Dermis microvascular lymphatic vessel endothelial cell (primary cell): Measurements from ENCODE around the gene RSPRY1. TPM values are rescaled to one million over a fixed set of nuclear protein-coding genes. Genes with fewer than 3 reads are reported as not detected.
"Not testable (repeated sequence)": the region's sequence is repeated elsewhere in the genome, so short reads cannot be mapped to it uniquely, and the experiment has no call there.

Experiments
- DNase-seq, 2 donors: peaks; one replicate each; pipeline versions ENCODE4 v3.0.0 to v3.0.0-alpha.2; 2010; ENCODE audit warnings: low read depth in 2 of 2
- total RNA-seq: library from RNA; depleted of rRNA; stranded (reverse); fragments of >200 nt; gene quantifications from 2 replicates; pipeline ENCODE4 v1.2.1, GENCODE V29; 2014

The RSPRY1 gene
- total RNA-seq, 1 donor from 2014 or later, result 43.8 TPM

DNA sequence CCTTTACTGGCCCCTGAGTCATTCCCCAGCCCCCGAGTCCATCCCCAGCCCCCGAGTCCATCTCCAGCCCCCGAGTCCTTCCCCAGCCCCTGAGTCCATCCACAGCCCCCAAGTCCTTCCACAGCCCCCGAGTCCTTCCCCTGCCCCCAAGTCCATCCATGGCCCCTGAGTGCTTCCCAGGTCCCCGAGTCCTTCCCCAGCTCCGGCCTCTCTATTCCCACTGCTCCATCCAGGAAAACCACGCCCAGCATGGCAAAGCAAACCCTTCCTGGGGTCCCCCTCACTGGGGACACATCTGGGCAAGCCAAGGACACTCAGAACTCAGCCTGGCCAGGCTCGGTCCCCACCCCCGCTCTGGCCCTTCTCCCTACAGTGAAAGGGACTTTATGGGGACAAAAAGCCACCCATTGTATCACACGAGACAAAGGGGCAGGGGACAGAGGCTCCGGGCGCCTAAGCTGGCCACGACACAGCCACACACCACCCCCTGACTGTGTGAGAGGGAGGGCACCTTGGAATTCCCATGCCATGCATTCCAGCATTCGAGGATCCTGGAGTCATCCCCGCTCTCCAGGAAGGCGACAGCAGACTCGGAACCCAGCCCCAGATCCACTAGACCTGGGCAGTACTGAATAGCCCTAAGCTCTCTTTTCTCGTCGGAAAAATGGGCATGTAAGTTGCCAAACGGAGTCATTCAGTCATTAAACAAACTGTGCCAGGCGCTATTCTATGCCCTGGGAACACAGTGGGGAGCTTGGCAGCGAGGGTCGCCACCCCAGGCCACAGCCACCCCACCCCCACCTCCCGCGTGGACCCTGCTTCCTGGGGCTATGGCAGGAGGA lies 84.3 kb downstream of the RSPRY1 start:
- DNase-seq, result no peak

DNA sequence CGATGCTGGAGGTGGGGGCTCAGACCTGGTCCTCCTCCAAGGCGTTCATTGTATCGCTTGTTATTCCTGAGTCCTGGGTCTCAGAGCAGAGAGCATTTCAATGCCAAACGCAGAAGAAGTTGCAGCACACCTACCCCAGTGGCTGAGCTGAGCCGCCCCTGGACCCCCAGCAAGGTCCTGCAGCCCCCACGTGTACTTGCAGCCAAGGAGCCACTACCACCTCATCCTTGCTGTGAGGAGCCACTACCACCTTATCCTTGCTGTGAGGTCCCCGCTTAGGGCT lies 84.9 kb downstream of the RSPRY1 start:
- DNase-seq, result no peak

DNA sequence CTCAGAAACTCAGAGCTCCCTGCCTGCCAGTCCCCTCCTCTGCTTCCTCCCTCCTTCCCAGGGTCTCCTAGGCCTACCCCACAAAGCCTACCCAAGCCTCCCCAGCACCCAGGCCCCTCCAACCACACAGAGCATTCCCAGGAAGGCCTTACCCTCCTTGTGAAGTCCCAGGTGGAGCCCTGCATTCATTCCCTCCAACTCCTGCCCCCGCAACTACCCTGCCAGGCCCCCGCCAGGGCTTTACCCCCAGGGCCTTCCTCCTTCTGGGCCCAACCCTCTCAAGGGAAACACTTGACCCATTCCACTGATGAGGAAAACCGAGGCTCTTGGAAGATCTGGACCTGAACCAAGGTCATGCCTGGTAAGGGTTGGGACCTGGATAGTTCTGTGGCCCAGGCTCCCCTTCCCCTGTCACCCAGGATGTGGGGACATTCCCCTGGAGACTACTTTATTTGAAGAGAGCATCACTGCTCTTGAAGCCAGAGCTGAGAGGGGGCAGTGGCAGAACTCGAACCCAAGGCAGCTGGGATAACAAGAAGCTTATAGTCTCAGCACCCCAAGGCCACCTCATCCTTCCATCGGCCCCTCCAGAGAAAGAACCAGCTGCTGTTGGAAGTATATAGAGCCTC lies 85.9 kb downstream of the RSPRY1 start:
- no peak for DNase-seq

DNA sequence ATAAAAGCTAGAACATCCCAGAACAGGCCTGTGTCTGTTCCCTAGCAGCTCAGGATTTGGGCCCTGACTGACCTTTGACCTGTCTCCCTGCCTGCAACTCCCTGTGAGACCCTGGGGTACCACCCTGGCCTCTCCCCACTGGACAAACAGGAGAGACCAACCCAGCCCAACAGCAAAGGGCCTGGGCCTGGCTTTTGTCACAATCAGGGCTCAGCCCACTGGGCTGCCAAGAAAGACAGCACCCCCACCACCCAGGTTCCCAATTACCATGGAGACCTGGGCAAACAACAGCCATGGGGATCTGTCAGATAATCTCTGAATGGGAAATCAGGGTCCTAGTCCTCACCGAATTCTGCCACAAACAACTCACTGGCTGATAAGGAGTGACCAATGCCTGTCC lies 87.2 kb downstream of the RSPRY1 start:
- DNase-seq, result no peak

DNA sequence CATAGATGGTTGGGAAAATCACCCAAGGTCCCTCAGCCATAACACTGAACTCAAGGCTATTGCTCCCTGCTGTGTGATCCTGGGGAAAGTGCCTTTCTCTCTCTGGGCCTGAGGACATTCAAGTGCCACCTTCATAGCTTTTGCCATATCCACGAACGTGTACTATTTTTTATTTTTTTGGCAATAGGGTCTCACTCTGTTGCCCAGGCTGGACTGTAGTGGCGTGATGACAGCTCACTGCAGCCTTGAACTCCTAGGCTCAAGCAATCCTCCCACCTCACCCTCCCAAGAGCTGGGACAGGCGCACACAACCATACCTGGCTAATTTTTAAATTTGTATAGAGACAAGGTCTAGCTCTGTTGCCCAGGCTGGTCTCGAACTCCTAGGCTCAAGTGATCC lies 87.7 kb downstream of the RSPRY1 start:
- no peak for DNase-seq

DNA sequence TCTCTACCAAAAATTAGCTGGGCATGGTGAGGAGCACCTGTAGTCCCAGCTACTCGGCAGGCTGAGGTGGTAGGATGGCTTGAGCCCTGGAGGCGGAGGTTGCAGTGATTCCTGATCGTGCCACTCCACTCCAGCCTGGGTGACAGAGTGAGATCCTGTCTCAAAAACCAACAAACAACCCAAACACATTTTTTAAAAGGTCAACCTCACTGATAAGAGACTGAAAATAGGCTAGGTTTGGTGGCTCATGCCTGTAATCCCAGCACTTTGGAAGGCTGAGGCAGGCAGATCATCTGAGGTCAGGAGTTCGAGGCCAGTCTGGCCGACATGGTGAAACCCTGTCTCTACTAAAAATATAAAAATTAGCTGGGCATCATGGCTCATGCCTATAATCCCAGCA lies 89.8 kb downstream of the RSPRY1 start:
- not testable (repeated sequence) for DNase-seq

DNA sequence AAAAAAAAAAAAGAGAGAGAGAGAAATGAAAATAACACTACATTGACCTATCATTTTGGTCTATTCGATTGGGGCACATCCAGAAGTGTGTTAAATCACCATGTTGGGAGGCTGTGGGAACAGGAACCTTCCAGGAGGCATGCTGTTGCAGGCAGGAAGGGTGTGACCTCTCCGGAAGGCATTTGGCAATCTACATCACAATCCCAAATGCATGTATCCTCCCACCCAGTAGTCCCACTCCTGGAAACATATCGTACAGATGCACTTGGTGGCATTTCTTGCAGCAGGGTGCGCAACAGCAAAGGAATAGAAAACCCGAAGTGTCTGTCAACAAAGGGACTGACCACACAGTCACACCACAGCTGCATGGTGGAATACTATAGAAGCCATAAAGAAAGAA lies 90.5 kb downstream of the RSPRY1 start:
- peak; percentile 52 to 60 for DNase-seq

DNA sequence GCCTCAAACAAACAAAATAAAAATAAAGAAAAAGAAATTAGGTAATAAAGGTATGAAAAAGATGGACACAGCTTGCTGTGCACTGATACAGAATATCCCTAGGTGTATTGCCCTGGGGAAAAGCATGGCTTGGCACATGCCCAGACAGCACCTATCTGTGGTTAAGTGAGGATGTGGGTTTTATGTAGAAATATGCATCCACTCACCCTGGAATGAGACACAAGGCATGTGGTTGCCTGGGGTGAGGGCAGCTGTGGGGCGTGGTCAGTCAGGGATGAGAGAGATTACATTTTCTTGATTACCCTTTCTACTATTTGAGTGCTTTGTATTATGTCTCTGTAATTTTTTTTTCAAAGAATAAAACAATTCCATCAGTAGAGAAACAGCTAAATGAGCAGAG lies 91.5 kb downstream of the RSPRY1 start:
- peak in 1 of 2 donors; percentile 36 for DNase-seq

DNA sequence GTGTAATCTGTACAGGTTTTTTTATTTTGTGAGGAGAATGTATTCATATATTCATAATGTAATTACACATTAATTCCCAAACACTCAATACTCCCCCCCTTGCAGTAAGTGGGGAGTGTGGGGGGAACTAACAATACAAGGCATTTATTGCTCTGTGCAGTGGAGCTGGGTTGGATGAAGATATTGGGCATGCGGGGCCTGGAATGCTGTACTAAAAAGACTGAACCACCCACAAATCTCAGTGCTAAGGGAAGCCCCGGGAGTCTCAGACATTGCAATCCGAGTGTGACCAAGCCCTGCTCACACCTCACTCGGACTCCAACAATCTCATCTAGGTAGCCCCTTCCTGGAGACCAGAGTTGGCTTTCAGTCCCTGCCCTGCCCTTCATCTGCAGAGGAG lies 92.4 kb downstream of the RSPRY1 start:
- no peak for DNase-seq

DNA sequence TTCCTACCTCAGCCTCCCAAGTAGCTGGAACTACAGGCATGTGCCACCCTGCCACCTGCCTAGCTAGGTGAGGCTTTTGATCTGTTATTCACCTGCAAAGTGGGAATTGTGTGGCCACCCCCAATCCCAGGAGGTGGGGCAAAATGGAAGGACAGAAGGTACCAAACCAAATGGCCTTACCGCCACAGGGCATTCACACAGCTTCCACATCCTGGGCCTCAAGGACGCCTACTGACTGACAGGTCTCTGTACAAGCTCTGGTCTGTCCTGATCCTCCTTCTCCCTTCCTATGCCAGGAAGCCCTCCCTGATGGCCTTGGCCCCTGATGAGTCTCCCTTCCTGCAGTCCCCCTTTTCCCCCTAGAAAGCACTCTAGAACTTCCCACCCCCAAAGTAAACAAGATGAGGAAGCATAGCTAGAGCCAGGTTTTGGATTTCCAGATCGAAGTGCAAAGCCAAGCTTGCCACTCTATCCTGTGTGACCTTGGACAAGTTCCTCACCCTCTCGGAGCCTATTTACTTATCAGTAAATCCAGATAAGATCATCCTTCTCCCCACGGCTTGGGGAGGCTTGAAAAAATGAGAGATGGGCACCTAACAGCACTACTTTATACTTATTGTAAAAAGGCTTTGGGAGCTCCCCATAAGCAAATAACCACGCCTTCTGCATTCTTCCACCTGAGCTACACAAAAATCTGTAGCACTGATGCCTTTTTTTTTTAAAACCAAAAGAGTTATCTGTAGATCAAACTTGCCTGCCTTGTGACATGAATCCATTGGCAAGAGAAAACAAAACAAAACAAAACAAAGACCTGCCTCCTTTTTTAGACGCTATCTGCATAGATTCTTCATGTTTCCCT lies 93.9 kb downstream of the RSPRY1 start:
- DNase-seq, result peak in 1 of 2 donors; percentile 64

DNA sequence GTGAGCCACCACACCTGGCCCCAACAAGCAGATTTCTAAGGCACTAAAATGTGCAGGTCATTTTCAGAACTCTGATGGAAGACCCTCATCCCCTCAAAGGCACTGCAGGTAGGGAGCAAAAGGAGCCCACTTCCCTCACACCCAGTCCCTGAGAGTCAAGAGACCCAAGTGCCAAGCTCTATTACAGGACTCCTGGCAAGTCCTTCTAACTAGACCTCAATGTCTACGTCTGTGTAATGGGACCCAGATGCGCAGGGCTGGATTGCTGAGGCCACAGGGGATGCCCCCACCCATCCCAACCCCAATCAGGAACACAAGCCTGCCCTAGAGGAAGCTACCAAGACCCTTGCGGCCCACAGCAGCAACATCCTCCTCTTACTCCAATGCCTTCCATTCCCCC lies 95.7 kb downstream of the RSPRY1 start:
- no peak for DNase-seq

DNA sequence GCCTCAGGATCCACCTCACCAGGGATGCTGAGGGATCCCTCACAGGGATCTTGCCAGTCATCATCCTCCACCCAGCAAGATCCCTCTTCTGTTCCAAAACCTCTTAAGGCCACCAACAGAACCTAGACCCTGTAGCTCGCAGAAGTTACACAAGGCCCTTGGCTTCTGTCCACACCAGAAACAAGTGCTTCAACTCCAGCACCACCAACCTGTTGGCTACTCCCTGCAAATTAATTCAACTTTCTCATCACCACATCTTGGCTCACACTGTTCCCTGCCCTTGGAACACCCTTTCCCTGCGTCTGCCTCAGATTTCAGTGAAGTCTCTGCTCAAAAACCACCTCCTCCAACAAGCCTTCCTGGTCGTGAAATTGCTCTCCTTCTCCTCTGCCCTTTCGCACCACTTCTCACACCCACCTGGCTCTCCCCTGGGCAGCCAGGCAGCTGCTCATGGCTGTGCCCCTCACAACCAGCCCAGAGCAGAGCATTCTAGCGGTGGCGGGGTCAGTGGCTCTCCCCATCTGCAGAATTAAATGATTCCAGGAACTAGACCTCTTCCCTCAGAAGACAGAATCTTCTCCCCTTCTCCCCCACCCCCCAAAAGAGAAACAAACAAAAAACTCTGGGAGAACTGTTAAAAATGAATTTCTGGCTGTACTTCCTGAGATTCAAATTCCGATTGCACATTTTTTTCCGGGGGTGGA lies 96.5 kb downstream of the RSPRY1 start:
- no peak for DNase-seq

DNA sequence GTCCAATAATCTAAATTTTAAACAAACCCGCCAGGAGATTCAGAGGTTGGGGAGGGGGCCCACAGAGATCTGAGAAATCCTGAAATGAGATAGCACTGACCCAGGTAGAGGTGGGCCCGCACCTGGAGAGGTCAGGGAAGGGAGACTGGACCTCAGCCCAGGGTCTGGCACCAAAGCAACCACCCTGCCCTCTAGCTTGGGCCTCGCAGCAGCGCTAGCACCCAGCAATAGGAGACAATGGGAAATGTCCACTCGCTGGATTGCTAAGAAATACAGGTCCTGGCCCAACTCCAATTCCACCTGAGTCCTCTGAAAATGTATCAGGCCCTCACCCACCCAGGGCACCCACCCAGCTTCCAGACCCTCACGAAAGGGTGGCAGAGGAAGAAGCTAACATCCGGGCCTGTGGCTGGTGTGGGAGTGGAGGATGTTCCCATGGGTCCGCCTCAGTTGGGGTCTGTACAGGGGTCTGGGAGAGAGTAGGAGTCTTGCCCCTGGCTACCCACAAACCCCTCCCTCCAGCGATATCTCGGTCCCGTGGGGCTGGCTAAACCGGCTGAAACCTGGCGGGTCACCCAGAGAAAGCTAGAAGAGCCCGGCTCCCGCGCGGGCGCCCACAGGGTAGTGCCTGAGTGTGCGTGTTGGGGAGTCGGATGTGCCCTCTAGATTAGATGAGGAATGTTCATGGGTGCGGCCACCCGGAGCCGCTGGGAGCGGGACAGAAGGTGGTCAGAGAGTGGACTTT lies 97.3 kb downstream of the RSPRY1 start:
- DNase-seq, result no peak

DNA sequence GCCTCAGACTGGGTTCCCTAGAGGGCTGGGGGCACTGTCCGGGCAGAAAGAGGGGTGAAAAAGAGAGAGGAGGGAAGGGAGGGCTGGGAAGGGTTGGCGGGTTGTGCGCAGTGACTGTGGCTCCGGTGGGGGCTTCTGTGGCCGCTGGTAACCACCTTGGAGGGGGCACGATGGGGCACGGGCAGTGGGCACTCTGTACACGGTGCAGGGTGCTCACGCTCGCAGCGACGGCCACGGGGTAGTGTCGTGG lies 97.8 kb downstream of the RSPRY1 start:
- DNase-seq, result no peak

DNA sequence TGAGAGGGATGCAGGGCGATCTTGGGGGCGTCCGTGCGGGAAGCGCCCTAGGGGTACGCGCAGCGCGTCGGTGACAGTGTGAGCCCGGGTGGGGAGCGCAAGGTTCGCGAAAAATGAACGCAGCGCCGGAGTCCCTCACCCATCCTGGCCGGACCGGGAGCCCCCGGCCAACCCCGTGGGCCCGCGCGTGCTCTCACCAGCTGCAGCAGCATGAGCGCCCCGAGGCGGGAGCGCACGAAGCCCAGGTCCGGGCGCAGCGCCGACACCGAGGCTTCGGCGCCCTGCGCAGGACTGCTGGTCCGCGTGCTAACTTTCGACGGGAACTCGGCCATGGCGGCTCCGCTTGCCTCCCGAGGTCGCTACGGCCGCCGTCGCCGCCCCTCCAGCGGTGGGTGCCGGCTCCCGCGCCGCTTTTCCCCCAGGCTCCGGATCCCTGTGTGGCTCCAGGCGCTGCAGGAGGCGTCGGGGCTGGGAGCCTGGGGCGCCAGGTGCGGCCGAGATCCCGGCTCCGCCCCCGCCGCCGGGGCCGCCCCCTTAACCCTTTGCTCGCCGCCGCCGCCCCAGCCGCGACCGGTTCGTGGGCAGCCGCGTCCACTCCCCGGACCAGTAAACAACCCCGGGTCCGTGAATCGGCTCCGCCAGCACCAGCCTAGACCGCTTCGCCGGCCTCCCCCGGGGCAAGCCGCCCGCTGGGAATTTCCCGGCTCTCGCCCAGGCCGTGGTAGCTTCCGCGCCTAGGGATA lies 98.3 kb downstream of the RSPRY1 start, which contains the start of gene PLLP:
Gene PLLP, minus strand, starts transcription at position 464 of the 743 bp plus-strand sequence. Its CDS starts 132 bp downstream, at position 332.
- peak in 1 of 2 donors; percentile 59 for DNase-seq

DNA sequence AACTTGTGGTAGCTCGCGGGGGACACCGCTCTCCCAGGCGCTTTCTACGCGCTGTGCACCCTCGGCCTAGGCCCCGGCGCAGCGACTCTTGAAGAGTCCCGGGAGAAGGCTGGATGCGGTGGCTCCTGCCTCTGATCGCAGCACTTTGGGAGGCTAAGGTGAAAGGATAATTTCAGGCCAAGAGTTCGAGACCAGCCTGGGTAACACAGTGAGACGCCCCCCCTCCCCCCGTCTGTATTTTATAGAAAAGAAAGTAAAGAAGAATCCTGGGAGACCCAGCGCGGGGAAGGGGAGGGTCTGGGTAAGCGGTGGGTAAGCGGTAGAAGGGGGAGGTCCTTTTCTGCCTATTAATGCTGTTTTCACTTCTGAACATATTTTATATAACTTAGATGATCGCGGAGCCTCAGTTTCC lies 98.8 kb downstream of the RSPRY1 start:
- no peak for DNase-seq

DNA sequence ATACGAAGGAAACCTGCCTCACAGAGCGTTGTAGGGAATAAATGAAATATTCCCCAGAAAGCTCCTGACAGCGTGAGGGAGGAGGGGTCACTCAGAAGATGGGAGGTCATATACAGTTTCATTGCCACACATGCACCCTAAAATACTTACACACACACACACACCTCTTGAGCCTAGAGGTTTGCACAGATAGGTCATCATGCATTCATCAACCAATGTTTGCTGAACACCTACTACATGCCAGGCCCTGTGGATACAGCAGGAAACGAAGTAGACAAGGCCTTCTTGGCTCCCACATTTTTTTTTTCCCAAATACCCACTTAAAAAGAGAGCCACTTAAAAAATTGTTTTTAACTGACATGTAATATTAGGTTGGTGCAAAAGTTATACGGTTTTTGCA lies 99.2 kb downstream of the RSPRY1 start:
- no peak for DNase-seq

DNA sequence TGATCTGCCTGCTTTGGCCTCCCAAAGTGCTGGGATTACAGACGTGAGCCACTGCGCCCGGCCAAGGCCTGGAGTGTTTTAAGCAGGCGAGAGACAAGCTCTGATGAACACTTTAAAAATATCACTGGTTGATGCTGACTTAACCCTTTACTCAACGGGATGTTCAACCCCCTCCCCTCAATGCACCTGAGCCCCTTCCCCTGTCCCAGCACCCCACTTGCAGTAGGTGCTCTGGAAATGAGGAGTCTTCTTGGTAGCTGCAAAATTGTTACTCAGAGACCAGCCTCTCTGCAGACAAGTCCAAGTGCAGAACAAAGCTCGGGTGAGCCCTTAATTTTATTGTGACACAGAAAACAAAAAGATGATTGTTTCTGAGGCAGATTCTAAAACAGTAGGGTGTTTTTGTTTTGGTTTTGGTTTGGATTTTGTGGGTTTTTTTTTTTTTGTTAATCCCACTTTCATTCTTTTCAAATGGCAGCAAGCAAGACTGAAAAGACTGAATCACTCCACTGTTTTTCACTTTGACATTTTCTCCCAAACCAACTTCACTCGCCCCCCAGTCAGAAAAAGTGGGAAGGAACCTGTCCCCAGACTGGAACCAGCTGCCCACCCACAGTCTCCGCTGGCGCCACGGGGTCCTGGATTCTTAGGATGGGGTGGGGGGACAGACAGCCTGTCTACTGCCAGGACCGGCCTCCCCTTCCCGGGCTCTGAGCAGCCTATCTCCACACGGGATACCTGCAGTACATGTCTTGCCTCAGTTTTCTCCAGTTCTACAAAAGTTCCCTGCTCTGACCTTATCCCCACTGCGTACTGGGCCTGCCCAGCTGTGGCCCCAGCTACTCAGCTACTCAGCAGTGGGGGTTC lies 103.5 kb downstream of the RSPRY1 start:
- DNase-seq, result no peak
